Cardiac septum (tissue), 1 donor: ENCODE measurements around the gene PDGFRA. TPM values are rescaled to one million over a fixed set of nuclear protein-coding genes. Genes with fewer than 3 reads are reported as not detected.
"Not testable (repeated sequence)": the region's sequence is repeated elsewhere in the genome, so short reads cannot be mapped to it uniquely, and the experiment has no call there.

Experiments used
- DNase-seq: peaks from one replicate; pipeline ENCODE4 v3.0.0-alpha.2; 2020; ENCODE audit warnings: low spot score
- intact Hi-C: fragments of 100-400 bp; cut with DNase I; formaldehyde crosslinking; loops from one replicate; pipeline ENCODE4 v1.14.0; 2022
- total RNA-seq: library from RNA; stranded (reverse); fragmentation: NEBNext Ultra II Directional; extraction: Animal tissue kit (Norgen Biotek cat#: 25700); gene quantifications from one replicate; pipeline ENCODE4 v1.2.1, GENCODE V29; 2021
- donor health status: DM: no; HTN: no; CAD: no.

Gene PDGFRA
- total RNA-seq, 1 donor from 2014 or later, result 23.4 TPM

- intact Hi-C loops, result loop anchor here (5.0 kb wide), 1 partner anchor 524 kb away; no protein-coding TSS in a partner anchor
Measured at GRCh38 chr4:54226404-54227255, 2.5 kb upstream of the PDGFRA start.

GRCh38 chr4:54227256-54228055 is 1.6 kb upstream of the PDGFRA start:
- intact Hi-C loops, result loop anchor here (5.0 kb wide), 1 partner anchor 525 kb away; no protein-coding TSS in a partner anchor
- no peak for DNase-seq

More at GRCh38 chr4:54226404-54227255, 2.5 kb upstream of the PDGFRA start:
- DNase-seq, result no peak

- DNase-seq, result no peak
- intact Hi-C loops, result loop anchor here (5.0 kb wide), 1 partner anchor 526 kb away; no protein-coding TSS in a partner anchor
Measured at GRCh38 chr4:54228056-54228527, 1.0 kb upstream of the PDGFRA start.

GRCh38 chr4:54228546-54228945 is 547 bp upstream of the PDGFRA start:
- no peak for DNase-seq
- intact Hi-C loops, result loop anchor here (5.0 kb wide), 1 partner anchor 526 kb away; no protein-coding TSS in a partner anchor

GRCh38 chr4:54229631-54230483 is 764 bp downstream of the PDGFRA start:
- DNase-seq, result no peak
- intact Hi-C loops, result loop anchor here (5.0 to 10.0 kb wide), 4 partner anchors 528 to 1998 kb away; partner anchors contain the start of gene SCFD2

GRCh38 chr4:54230484-54231418 is 1.7 kb downstream of the PDGFRA start:
- DNase-seq, result no peak
- intact Hi-C loops, result loop anchor here (5.0 to 10.0 kb wide), 3 partner anchors 863 to 1998 kb away; partner anchors contain the start of gene SCFD2

- DNase-seq, result no peak
- intact Hi-C loops, result loop anchor here (5.0 to 10.0 kb wide), 3 partner anchors 864 to 1999 kb away; partner anchors contain the start of gene SCFD2
Measured at GRCh38 chr4:54231419-54231767, 2.3 kb downstream of the PDGFRA start.

GRCh38 chr4:54231768-54232688 is 2.9 kb downstream of the PDGFRA start:
- DNase-seq, result no peak
- intact Hi-C loops, result loop anchor here (2.0 to 10.0 kb wide), 5 partner anchors 323 to 2000 kb away; partner anchors contain the start of gene SCFD2

- DNase-seq, result peak; percentile 92
- intact Hi-C loops, result loop anchor here (2.0 to 10.0 kb wide), 5 partner anchors 324 to 2001 kb away; partner anchors contain the start of gene SCFD2
Measured at GRCh38 chr4:54233277-54233696, 4.2 kb downstream of the PDGFRA start.

- intact Hi-C loops, result loop anchor here (2.0 to 10.0 kb wide), 6 partner anchors 325 to 2002 kb away; partner anchors contain the start of gene SCFD2
- DNase-seq, result peak; percentile 90
Measured at GRCh38 chr4:54233697-54234496, 4.8 kb downstream of the PDGFRA start.

GRCh38 chr4:54234497-54235205 is 5.6 kb downstream of the PDGFRA start:
- intact Hi-C loops, result loop anchor here (2.0 to 10.0 kb wide), 4 partner anchors 867 to 2002 kb away; partner anchors contain the start of gene SCFD2
- DNase-seq, result no peak

- not testable (repeated sequence) for DNase-seq
Measured at GRCh38 chr4:54236316-54236715, 7.2 kb downstream of the PDGFRA start.

GRCh38 chr4:54237770-54238169 is 8.7 kb downstream of the PDGFRA start:
- intact Hi-C loops, result loop anchor here (10.0 kb wide), 1 partner anchor 1863 kb away; no protein-coding TSS in a partner anchor
- no peak for DNase-seq

More at GRCh38 chr4:54236316-54236715, 7.2 kb downstream of the PDGFRA start:
- intact Hi-C loops, result loop anchor here (10.0 kb wide), 1 partner anchor 1862 kb away; no protein-coding TSS in a partner anchor

GRCh38 chr4:54238389-54238788 is 9.3 kb downstream of the PDGFRA start:
- DNase-seq, result no peak
- intact Hi-C loops, result loop anchor here (10.0 kb wide), 1 partner anchor 1864 kb away; no protein-coding TSS in a partner anchor
